GM23338 (cell line): ENCODE results near the gene G6PC3.

Experiments used
- CREB1 ChIP-seq: fragments of 250-450 bp; sonication (Bioruptor Pico); IDR thresholded peaks from 2 replicates; pipeline ENCODE4 v1.5.0; 2020; ENCODE audit warnings: low read depth, mild to moderate bottlenecking, moderate library complexity
- CTCF ChIP-seq, 2 experiments: fragments of 200-600 bp in 1 of 2; sonication (generic) in 1 of 2; conservative IDR thresholded peaks; 2 replicates each; pipeline versions ENCODE4 v1.5.1 to v1.6.1; 2016 to 2017; ENCODE audit warnings: antibody characterized with exemption in 2 of 2, low read depth in 2 of 2, mild to moderate bottlenecking in 2 of 2, moderate library complexity in 1 of 2
- EZH2 ChIP-seq: fragments of 200-600 bp; sonication (generic); IDR thresholded peaks from one replicate; pipeline ENCODE4 v1.8.0; 2017; ENCODE audit warnings: antibody characterized with exemption, mild to moderate bottlenecking, low read depth; ENCODE audit not compliant: unreplicated experiment
- EZH2phosphoT487 ChIP-seq: fragments of 200-600 bp; sonication (generic); IDR thresholded peaks from one replicate; pipeline ENCODE4 v1.8.1; 2018; ENCODE audit warnings: antibody characterized with exemption; ENCODE audit not compliant: unreplicated experiment
- NANOG ChIP-seq: IDR thresholded peaks from 2 replicates; pipeline ENCODE4 v1.6.1; 2016; ENCODE audit warnings: antibody characterized with exemption, borderline replicate concordance
- POLR2AphosphoS5 ChIP-seq: IDR thresholded peaks from 2 replicates; pipeline ENCODE4 v1.6.1; 2016; ENCODE audit warnings: antibody characterized with exemption, low read depth
- REST ChIP-seq: IDR thresholded peaks from one replicate; pipeline ENCODE4 v1.6.1; 2018; ENCODE audit warnings: antibody characterized with exemption; ENCODE audit not compliant: unreplicated experiment

GRCh38 chr17:44079877-44080821 lies 9.6 kb downstream of the G6PC3 start:
- TF ChIP-seq CREB1 (CRISPR knock-in tag) = no peak
- no peak for TF ChIP-seq POLR2AphosphoS5
- TF ChIP-seq EZH2phosphoT487 = no peak
- TF ChIP-seq CTCF (conservative IDR thresholded peaks at IDR 0.05; ENCODE audit: low read depth in 2 of 2) = no peak
- no peak for TF ChIP-seq NANOG
- no peak for TF ChIP-seq REST
- TF ChIP-seq EZH2 = no peak
